HUES6 (cell line): ENCODE measurements around the gene CRELD2.
A peak's percentile ranks its signal among the peaks of the same experiment; 100 is the strongest.

Experiments used
- H3K27ac ChIP-seq: 2 replicates; pipeline ENCODE4 v1.7.0; 2013; ENCODE audit warnings: low read depth, mild to moderate bottlenecking, low read length, inconsistent platforms
- H3K27me3 ChIP-seq: 2 replicates; pipeline ENCODE4 v1.6.1; 2013; ENCODE audit warnings: low read length; ENCODE audit not compliant: control insufficient read depth, insufficient read depth
- H3K36me3 ChIP-seq: 2 replicates; pipeline ENCODE4 v1.6.1; 2013; ENCODE audit warnings: low read length; ENCODE audit not compliant: control insufficient read depth, insufficient read depth
- H3K4me1 ChIP-seq: 2 replicates; pipeline ENCODE4 v1.6.1; 2013; ENCODE audit warnings: low read length; ENCODE audit not compliant: control insufficient read depth, insufficient read depth
- H3K4me3 ChIP-seq: 2 replicates; pipeline ENCODE4 v1.5.1; 2013; ENCODE audit warnings: low read depth, low read length
- H3K9ac ChIP-seq: one replicate; pipeline ENCODE4 v1.6.1; 2013; ENCODE audit warnings: mild to moderate bottlenecking, low read length
- H3K9me3 ChIP-seq: 2 replicates; pipeline ENCODE4 v1.6.1; 2013; ENCODE audit warnings: low read depth, low read length; ENCODE audit not compliant: control insufficient read depth, insufficient read depth

Gene CRELD2

DNA sequence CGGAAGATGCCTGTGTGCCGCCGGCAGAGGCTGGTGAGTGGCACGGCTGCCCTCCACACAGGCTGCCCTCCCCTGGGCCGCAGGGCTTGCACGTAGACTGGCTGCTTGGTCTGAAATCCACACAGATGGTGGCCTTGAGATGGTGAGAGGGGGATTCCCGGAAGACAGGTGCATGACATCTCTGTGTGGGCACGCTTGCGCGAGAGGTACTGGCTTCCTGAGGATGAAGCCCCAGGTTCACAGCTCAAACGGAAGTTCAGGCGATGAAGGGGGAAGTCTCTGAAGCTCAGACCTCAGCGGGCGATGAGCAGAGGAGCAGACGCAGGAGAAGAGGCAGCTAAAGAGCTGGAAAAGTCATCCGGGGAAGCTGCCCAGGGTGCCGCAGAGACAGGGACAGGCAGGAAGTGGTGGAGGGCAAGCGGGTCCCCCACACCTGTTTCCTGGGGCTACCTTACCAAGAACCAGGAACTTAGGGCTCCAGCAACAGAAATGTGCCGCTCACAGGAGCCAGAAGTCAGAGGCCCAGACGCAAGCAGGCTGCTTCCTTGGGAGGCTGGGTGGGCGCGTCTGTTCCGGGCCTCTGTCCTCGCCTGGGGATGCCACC, 7.2 kb downstream of the CRELD2 start:
- Histone ChIP-seq H3K36me3 (peaks cover 20% of the 10 kb centered on the region), H3K9me3 (no peaks in the 10 kb centered on the region), H3K27ac (no peak overlapping the region), H3K27me3 (peaks cover 16% of the 10 kb centered on the region), H3K4me1 (no peaks in the 10 kb centered on the region; the same call in 1 of the 2 replicates), H3K4me3 (no peak overlapping the region), H3K9ac (no peak overlapping the region)

DNA sequence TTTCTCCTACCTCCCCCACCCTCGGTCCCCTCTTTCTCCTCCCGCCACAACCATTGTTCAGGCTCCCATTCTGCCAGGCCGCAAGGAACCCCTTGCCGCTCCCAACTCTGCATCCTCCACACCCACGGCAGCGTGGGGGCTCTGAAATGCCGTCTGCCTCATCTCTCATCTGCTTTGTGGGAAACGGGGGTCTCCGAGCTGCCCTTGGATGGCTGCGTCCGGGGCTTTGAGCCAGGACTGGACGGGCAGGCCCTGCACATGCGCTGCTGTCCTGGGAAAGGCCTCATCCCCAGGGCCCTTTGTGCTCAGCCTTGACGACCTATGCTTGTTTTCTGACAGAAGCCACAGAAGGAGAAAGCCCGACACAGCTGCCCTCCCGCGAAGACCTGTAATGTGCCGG, 8.5 kb downstream of the CRELD2 start:
- H3K36me3 ChIP-seq, result peaks cover 15% of the 10 kb centered on the region
- H3K27ac ChIP-seq, result no peak overlapping the region
- no peak overlapping the region for H3K9ac ChIP-seq
- peaks cover 18% of the 10 kb centered on the region for H3K27me3 ChIP-seq
- no peaks in the 10 kb centered on the region for H3K9me3 ChIP-seq
- no peaks in the 10 kb centered on the region; the same call in 1 of the 2 replicates for H3K4me1 ChIP-seq
- H3K4me3 ChIP-seq, result no peak overlapping the region

DNA sequence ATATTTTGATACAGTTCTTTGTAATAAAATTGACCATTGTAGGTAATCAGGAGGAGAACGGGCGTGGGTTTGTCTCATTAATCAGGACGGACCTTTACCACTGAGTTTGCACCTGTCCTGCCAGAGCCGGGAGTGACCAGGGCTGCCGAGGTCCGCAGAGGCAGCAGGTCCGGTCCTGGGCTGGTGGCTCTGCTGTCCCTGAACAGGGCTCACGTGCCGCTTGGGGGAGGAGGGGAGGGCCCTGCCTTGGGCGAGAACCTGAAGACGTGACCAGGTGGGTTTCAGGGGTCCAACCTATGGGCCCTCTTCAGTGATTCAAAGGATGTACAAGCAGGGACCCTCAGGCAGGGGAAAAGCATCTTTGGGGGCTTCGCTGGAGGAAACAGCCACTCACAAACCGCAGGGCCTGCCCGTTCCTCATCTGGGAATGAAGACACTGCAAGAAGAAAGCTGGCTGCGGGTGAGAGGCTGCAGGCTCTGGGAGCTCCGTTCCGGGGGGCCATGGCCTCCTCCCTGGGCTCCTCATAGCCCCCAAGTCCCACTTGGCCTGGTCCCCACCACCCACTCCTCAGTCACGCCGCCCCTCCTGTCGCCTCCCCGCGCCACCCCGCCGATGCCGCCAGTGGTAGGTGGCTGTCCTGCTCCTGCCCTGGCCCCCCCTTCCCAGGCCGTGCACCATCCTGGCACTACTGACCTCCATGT, 9.2 kb downstream of the CRELD2 start:
- no peak overlapping the region for H3K27ac ChIP-seq
- H3K4me1 ChIP-seq, result no peaks in the 10 kb centered on the region; the same call in 1 of the 2 replicates

DNA sequence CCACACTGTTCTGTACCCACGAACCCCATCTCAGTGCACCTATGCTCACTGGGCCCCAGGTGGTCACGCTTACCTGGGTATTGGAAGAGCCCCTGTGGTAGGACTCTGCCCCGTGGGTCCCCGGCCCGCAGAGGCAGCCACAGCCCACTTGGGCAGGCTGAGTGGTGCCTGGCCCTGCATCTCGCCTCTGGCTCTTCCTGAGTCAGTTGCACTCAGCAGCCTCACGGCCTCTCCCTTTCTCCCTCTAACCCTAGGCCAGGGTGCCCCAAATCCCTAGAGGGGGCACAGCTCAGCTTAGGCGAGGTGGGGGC, 9.7 kb downstream of the CRELD2 start:
- no peak overlapping the region for H3K4me3 ChIP-seq
- no peaks in the 10 kb centered on the region for H3K9me3 ChIP-seq
- H3K36me3 ChIP-seq, result peaks cover 15% of the 10 kb centered on the region
- no peak overlapping the region for H3K27ac ChIP-seq
- H3K9ac ChIP-seq, result no peak overlapping the region
- no peaks in the 10 kb centered on the region; the same call in 1 of the 2 replicates for H3K4me1 ChIP-seq
- peaks cover 18% of the 10 kb centered on the region for H3K27me3 ChIP-seq

More for the DNA sequence above, 9.2 kb downstream of the CRELD2 start:
- H3K27me3 ChIP-seq, result peaks cover 18% of the 10 kb centered on the region
- no peak overlapping the region for H3K9ac ChIP-seq
- H3K9me3 ChIP-seq, result no peaks in the 10 kb centered on the region
- no peak overlapping the region for H3K4me3 ChIP-seq
- peaks cover 15% of the 10 kb centered on the region for H3K36me3 ChIP-seq

DNA sequence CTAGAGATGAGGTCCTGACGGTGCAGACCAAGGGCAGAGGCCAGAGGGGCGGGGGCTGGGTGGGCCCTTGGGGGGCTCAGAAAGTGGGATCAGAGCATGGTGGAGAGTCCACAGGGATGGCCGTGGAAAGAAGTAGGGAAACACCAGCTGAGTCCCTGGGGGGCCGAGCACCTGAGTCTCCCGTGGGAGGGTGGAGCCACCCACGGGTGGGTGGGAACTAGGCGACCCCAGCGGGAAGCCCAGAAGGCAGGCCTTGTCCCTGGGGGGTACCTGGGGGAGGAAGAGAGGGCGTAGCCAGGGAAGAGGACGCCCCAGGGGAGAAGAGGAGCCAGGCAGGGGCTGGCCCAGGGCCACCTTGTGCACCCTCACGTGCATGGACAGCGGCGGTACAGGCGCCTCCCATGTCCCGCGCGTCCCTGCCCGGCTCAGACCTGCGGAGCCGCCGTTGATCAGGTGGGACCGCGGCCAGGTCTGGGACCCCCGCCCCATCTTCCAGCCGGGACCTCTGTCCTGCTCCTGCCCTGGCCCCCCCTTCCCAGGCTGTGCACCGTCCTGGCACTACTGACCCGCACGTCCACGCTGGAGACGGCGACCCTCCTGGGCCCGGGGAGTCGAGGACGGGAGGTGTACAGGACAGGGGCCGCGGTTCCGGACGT, 10.2 kb downstream of the CRELD2 start:
- Histone ChIP-seq H3K27ac (no peak overlapping the region), H3K36me3 (peaks cover 15% of the 10 kb centered on the region), H3K9ac (no peak overlapping the region), H3K27me3 (peaks cover 18% of the 10 kb centered on the region), H3K4me3 (peak overlapping the region; percentile 31; the same call in 1 of the 2 replicates), H3K9me3 (no peaks in the 10 kb centered on the region), H3K4me1 (no peaks in the 10 kb centered on the region; the same call in 1 of the 2 replicates)

GRCh38 chr22:49929211-49929979, 11.0 kb downstream of the CRELD2 start:
- Histone ChIP-seq H3K27me3 (peaks cover 18% of the 10 kb centered on the region), H3K27ac (no peak overlapping the region), H3K4me1 (peaks cover 5% of the 10 kb centered on the region), H3K36me3 (peaks cover 10% of the 10 kb centered on the region), H3K9ac (no peak overlapping the region), H3K9me3 (no peaks in the 10 kb centered on the region), H3K4me3 (peak overlapping the region; percentile 31; the same call in 1 of the 2 replicates)

GRCh38 chr22:49929994-49930575, 11.7 kb downstream of the CRELD2 start:
- H3K36me3 ChIP-seq, result peaks cover 10% of the 10 kb centered on the region
- no peaks in the 10 kb centered on the region for H3K9me3 ChIP-seq
- H3K9ac ChIP-seq, result no peak overlapping the region
- H3K4me3 ChIP-seq, result no peak overlapping the region
- peaks cover 18% of the 10 kb centered on the region for H3K27me3 ChIP-seq
- H3K27ac ChIP-seq, result no peak overlapping the region
- peaks cover 9% of the 10 kb centered on the region for H3K4me1 ChIP-seq

DNA sequence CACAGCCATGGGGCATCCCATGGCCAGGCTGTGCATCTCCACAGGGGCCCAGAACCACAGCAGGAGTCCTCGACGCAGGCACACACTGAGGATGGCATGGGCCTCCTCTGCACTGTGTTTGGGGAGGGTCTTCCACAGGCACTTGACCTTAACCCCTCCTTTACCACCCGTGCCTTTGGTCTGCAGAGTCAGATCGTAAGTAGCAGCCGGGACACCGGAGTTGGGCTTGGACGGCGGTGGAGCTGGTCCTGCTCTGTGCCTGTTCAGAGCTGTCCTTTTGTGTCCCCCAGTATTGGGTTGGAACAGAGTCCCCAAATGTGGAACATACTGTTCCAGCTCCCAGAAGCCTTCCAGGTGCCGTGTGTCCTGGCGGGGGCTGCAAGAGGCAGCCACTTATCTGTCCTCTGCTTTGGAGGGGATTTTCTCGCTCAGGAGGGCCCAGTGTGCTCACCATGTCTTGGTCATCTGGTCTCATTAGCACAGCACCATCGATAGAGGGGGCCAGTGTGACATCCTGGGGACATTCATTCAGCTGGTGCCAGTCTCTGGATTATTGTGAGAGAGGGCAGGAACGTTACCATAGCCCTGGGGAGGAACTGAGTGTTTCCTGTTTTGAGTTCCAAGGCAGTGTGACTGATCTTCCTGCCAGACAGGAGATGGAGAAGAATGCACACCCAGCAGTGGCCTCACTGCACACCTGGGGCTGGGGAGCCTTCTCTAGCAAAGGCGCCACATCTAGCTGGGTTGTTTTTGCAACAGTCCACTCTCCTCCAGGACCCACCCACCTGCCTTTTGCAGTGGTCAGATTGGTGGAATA, 12.4 kb downstream of the CRELD2 start:
- Histone ChIP-seq H3K4me3 (no peak overlapping the region), H3K9ac (no peak overlapping the region), H3K27me3 (peaks cover 18% of the 10 kb centered on the region), H3K27ac (no peak overlapping the region), H3K36me3 (peaks cover 4% of the 10 kb centered on the region; the same call in 1 of the 2 replicates), H3K9me3 (no peaks in the 10 kb centered on the region), H3K4me1 (peaks cover 9% of the 10 kb centered on the region)

DNA sequence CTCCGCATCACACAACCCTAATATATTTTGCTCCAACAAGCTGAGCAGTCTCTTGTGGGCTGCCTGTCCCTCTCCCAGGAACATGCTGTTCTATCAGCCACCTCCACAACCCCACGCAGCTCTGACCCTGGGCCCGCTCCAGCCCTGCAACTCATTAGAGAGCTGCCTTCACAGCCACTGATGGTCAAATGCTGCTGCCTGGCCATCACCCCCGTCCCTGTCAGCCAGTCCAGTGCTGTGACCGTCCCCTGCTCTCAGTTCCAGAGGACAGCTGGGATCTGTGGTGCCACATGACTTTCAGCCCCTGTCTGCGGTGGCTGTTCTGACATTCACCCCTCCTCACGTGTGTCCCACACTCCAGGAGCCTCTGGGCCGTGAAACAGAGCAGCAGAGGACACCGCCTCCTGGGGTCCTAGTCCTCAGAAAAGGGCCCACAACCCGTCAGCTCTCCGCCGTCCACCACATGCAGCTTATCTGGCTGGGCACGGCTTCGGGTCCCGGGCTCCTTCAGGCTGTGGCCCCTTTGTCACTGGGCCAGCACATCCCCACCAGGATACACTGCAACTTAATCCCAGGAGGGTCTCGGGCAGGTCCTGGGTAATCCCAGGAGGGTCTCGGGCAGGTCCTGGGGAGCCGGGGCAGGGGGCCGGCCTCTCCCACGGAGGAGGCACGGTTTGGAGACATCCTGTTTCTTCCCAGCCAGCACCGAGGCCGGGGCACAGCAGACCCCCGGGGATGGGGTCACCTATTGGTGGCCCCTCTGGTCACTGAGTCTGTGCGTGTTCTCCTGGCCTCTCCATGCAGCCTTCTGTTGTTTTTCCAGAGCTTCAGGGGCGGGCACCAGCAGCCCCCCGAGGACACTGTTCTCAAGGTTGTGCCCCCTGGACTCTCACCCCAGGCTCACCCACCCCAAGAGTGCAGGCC, 15.1 kb downstream of the CRELD2 start:
- peaks cover 27% of the 10 kb centered on the region for H3K4me1 ChIP-seq
- H3K4me3 ChIP-seq, result no peak overlapping the region
- H3K36me3 ChIP-seq, result no peaks in the 10 kb centered on the region
- H3K27me3 ChIP-seq, result peaks cover 18% of the 10 kb centered on the region
- no peak overlapping the region for H3K27ac ChIP-seq
- H3K9ac ChIP-seq, result no peak overlapping the region
- no peaks in the 10 kb centered on the region for H3K9me3 ChIP-seq
